Heart right ventricle (tissue), 16 donors: ENCODE data around the gene MFNG. TPM values are rescaled to one million over a fixed set of nuclear protein-coding genes. Genes with fewer than 3 reads are reported as not detected.

Experiments
- ATAC-seq, 8 donors: fragments of 200-7000 bp; cut with Tn5 transposase; one replicate each; pipeline ENCODE4 v1.9.1; 2020; ENCODE audit warnings: mild to moderate bottlenecking in 8 of 8, moderate library complexity in 8 of 8, moderate number of reproducible peaks in 1 of 8
- DNase-seq, 2 donors: peaks; one replicate each; pipeline ENCODE4 v3.0.0-alpha.2; 2020
- H3K27ac ChIP-seq, 10 donors: fragments of 200-600 bp; sonication (generic) in 2 of 10; one replicate each; pipeline versions ENCODE4 v1.5.0 to v1.8.0; 2020 to 2022; ENCODE audit warnings: mild to moderate bottlenecking in 3 of 10
- H3K27me3 ChIP-seq, 7 donors: fragments of 200-600 bp; one replicate each; pipeline ENCODE4 v1.8.0; 2021 to 2022; ENCODE audit warnings: mild to moderate bottlenecking in 2 of 7
- H3K36me3 ChIP-seq, 9 donors: fragments of 200-600 bp; sonication (generic) in 1 of 9; one replicate each; pipeline versions ENCODE4 v1.5.0 to v1.8.0; 2020 to 2022; ENCODE audit warnings: mild to moderate bottlenecking in 2 of 9
- H3K4me1 ChIP-seq, 9 donors: fragments of 200-600 bp; sonication (generic) in 1 of 9; one replicate each; pipeline versions ENCODE4 v1.5.0 to v1.8.0; 2020 to 2022; ENCODE audit warnings: mild to moderate bottlenecking in 4 of 9
- H3K4me3 ChIP-seq, 10 donors: fragments of 200-600 bp; sonication (generic) in 2 of 10; one replicate each; pipeline versions ENCODE4 v1.5.0 to v1.8.0; 2020 to 2022; ENCODE audit warnings: mild to moderate bottlenecking in 7 of 10, moderate library complexity in 2 of 10
- H3K9me3 ChIP-seq, 11 donors: fragments of 200-600 bp in 10 of 11; sonication (generic) in 2 of 11; one replicate each; pipeline versions ENCODE4 v1.5.0 to v1.8.0; 2013 to 2022; ENCODE audit warnings: mild to moderate bottlenecking in 2 of 11, control low read depth in 1 of 11, moderate library complexity in 1 of 11
- WGBS, 2 donors: extraction: QIAGEN DNeasy Blood & Tissue Kit; methylation state at CpG; one replicate each; pipeline ENCODE4 v1.1.7; 2013; ENCODE audit warnings: inconsistent platforms in 1 of 2; 5-methylcytosine and 5-hydroxymethylcytosine counted together
- intact Hi-C, 10 donors: fragments of 100-400 bp; cut with DNase I; formaldehyde crosslinking; loops; one replicate each; pipeline versions ENCODE4 v1.11.1 to v1.14.2; 2022
- polyA plus RNA-seq, 2 donors: library from polyadenylated mRNA; stranded (reverse); fragments of 200-250 nt; gene quantifications; one replicate each; pipeline ENCODE4 v1.2.3, GENCODE V29; 2013
- total RNA-seq, 10 donors: library from RNA; stranded (reverse); fragmentation: NEBNext Ultra II Directional in 3 of 10; extraction: Animal tissue kit (Norgen Biotek cat#: 25700) in 3 of 10; gene quantifications; one replicate each; pipeline versions ENCODE4 v1.2.1 to v1.2.4, GENCODE V29; 2021 to 2023
- TF ChIP-seq, protein P1 (sequence below), 9 donors: fragments of 200-600 bp; sonication (generic) in 2 of 9; IDR thresholded peaks; one replicate each; pipeline versions ENCODE4 v1.5.0 to v1.8.0; 2021 to 2022; ENCODE audit warnings: antibody characterized with exemption in 9 of 9, mild to moderate bottlenecking in 5 of 9, moderate library complexity in 1 of 9
- donor health status: Arrhythmogenic right ventricular cardiomyopathy.
- donor health status: ischemic (EF 13 %, LVEDD 7.1; RV severe dilation, severe dysfunction).
- donor health status: healthy with polysubstance abuse.
- donor health status: DM: no; HTN: yes; CAD: no.
- donor health status: DM: no; HTN: no; CAD: no.
- donor health status: ischemic (EF 25% LVEDD 6.9; RV normal size, moderate dysfunction).
- donor health status: ischemic (EF 25% LVEDD 5.7; RV mildly dilated, moderate dysfunction).
- donor health status: healthy.
- donor health status: DM: yes; HTN: yes; CAD: no.
- donor health status: Ischemic cardiomyopathy.
- donor health status: ischemic (EF 35%, LVEDD 5.7; RV mildly dilated, moderate dysfunction).
- donor health status: nonischemic (EF 11% LVEDD 7.7; RV severe dilation, severe dysfunction).
- donor health status: DM: yes; HTN: yes; CAD: no.
- donor health status: PGD.
- donor health status: ischemic (EF 29% LVEDD 5.4; RV normal size, mild dysfunction).
- donor health status: nonischemic (EF 23%, LVEDD 6.1; RV moderate dilation, normal function).

MFNG gene
- total and polyA plus RNA-seq, 12 donors: 5.1 to 19.4 (median 8.8) TPM

GRCh38 chr22:37492428-37493344 lies 6.5 kb upstream of the MFNG start:
- TF ChIP-seq, protein P1, sequence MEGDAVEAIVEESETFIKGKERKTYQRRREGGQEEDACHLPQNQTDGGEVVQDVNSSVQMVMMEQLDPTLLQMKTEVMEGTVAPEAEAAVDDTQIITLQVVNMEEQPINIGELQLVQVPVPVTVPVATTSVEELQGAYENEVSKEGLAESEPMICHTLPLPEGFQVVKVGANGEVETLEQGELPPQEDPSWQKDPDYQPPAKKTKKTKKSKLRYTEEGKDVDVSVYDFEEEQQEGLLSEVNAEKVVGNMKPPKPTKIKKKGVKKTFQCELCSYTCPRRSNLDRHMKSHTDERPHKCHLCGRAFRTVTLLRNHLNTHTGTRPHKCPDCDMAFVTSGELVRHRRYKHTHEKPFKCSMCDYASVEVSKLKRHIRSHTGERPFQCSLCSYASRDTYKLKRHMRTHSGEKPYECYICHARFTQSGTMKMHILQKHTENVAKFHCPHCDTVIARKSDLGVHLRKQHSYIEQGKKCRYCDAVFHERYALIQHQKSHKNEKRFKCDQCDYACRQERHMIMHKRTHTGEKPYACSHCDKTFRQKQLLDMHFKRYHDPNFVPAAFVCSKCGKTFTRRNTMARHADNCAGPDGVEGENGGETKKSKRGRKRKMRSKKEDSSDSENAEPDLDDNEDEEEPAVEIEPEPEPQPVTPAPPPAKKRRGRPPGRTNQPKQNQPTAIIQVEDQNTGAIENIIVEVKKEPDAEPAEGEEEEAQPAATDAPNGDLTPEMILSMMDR (IDR thresholded peaks at IDR 0.05): peak in 6 of 9 donors; percentile 14 to 51 (median 24)
- peaks cover 0 to 15% (median 0%) of the 10 kb centered on the region in 7 donors for H3K27me3 ChIP-seq
- intact Hi-C loops: no loop called here
- H3K4me3 ChIP-seq: no peak overlapping the region
- whole genome bisulfite sequencing, 2 donors: 67 to 70% methylated on average over 23 to 24 of the region's 24 CpGs
- peaks cover 0 to 76% (median 0%) of the 10 kb centered on the region in 9 donors for H3K36me3 ChIP-seq
- ATAC-seq (no peak), DNase-seq (no peak)
- H3K4me1 ChIP-seq: peaks cover 0 to 26% (median 3%) of the 10 kb centered on the region in 9 donors
- no peak overlapping the region for H3K27ac ChIP-seq
- no peaks in the 10 kb centered on the region for H3K9me3 ChIP-seq

DNA sequence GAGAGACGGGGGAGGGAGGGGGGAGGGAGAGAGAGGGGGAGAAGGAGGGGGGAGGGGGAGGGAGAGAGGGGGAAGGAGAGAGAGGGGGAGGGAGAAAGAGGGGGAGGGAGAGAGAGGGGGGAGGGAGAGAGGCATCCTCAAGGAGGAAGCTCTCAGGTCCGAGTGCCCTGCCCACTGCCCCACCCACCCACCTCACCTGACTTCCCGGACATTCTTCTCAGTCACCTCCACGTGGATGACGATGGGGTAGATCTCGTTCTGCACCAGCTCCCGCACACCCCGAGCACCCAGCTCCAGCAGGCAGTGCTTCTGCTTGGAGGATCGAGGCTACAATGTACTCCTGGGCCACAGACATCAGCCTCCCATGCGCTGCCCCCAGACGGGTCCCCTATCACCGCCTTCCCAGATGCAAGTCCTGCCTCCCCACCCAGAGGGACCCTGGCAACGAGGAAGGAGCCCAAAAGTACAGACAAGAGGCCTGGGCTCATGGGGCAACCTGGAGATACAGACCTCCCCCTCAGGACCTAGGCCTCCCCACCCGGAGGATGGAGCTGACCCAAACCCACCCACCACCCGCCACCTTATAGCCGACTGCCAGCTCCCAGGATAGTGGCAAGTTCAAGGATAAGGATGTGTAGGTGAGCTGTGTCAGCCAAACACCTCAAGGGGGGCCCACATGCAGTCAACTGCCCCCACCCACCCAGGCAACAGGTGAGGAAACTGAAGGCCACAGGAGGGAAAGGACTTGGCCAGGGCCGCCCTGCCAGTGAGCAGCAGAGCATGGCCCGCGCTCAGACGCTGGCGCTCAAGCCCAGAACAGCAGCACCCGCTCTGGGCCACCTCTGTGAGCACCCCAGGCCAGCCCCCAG lies 5.6 kb upstream of the MFNG start:
- H3K9me3 ChIP-seq: no peaks in the 10 kb centered on the region
- ATAC-seq: no peak
- H3K4me3 ChIP-seq: no peak overlapping the region
- intact Hi-C loops: no loop called here
- H3K4me1 ChIP-seq: peaks cover 0 to 22% (median 5%) of the 10 kb centered on the region in 9 donors
- WGBS, 2 donors: 79 to 82% methylated on average over 21 to 22 of the region's 22 CpGs
- TF ChIP-seq, protein P1 (IDR thresholded peaks at IDR 0.05): no peak
- H3K36me3 ChIP-seq: peaks cover 0 to 70% (median 0%) of the 10 kb centered on the region in 9 donors
- H3K27me3 ChIP-seq: peaks cover 0 to 15% (median 0%) of the 10 kb centered on the region in 7 donors
- no peak for DNase-seq
- H3K27ac ChIP-seq: no peak overlapping the region

- H3K27ac ChIP-seq: no peak overlapping the region
- H3K36me3 ChIP-seq: peaks cover 0 to 63% (median 0%) of the 10 kb centered on the region in 9 donors
- 88% methylated on average over 16 of the region's 16 CpGs for WGBS, 2 donors
- intact Hi-C loops: no loop called here
- TF ChIP-seq, protein P1 (IDR thresholded peaks at IDR 0.05): no peak
- H3K9me3 ChIP-seq: no peaks in the 10 kb centered on the region
- H3K4me3 ChIP-seq: no peak overlapping the region
- DNase-seq: no peak
- no peak for ATAC-seq
- peaks cover 0 to 27% (median 12%) of the 10 kb centered on the region in 9 donors for H3K4me1 ChIP-seq
- H3K27me3 ChIP-seq: peaks cover 0 to 20% (median 1%) of the 10 kb centered on the region in 7 donors
Observed at GRCh38 chr22:37491106-37491505, 4.9 kb upstream of the MFNG start.

- intact Hi-C loops: no loop called here
- ATAC-seq: no peak
- 94% methylated on average over 10 of the region's 10 CpGs for WGBS, 2 donors
Observed at GRCh38 chr22:37489983-37490382, 3.8 kb upstream of the MFNG start.

More at GRCh38 chr22:37489983-37490382, 3.8 kb upstream of the MFNG start:
- Histone ChIP-seq H3K27me3 (peaks cover 0 to 29% (median 5%) of the 10 kb centered on the region in 7 donors), H3K9me3 (no peaks in the 10 kb centered on the region), H3K4me1 (peaks cover 0 to 30% (median 17%) of the 10 kb centered on the region in 9 donors), H3K27ac (no peak overlapping the region), H3K36me3 (peaks cover 0 to 52% (median 0%) of the 10 kb centered on the region in 9 donors), H3K4me3 (no peak overlapping the region)
- DNase-seq: no peak
- TF ChIP-seq, protein P1 (IDR thresholded peaks at IDR 0.05): no peak
